H1 (cell line): ENCODE data around the gene FERMT1. TPM values are rescaled to one million over a fixed set of nuclear protein-coding genes. Genes with fewer than 3 reads are reported as not detected.

ENCODE experiments used
- CTCF ChIA-PET: fragments of 300-600 bp; sonication (Branson Sonifier 250); formaldehyde crosslinking; loops from one replicate; lab custom pipeline; 2021; ENCODE audit not compliant: partially characterized antibody; lab: Charles Lee
- POLR2A ChIA-PET: fragments of 300-600 bp; sonication (Branson Sonifier 250); formaldehyde crosslinking; loops from one replicate; lab custom pipeline; 2021; ENCODE audit warnings: inconsistent platforms; ENCODE audit not compliant: partially characterized antibody; lab: Charles Lee
- DNase-seq, 2 experiments: peaks; one replicate each; pipeline versions ENCODE4 v3.0.0 to v3.0.0-alpha.2; 2010 to 2022; ENCODE audit warnings: low spot score in 2 of 2, low read depth in 1 of 2, mixed read lengths in 1 of 2
- FAIRE-seq: peaks from 2 replicates; lab custom pipeline; 2011; peaks lifted over from hg19 to GRCh38; lab: Jason Lieb, UNC
- H2AFZ ChIP-seq: 2 replicates; pipeline ENCODE4 v1.8.1; 2012; ENCODE audit warnings: low read length, inconsistent platforms
- H2AK5ac ChIP-seq: 2 replicates; pipeline ENCODE4 v1.6.1; 2013; ENCODE audit warnings: low read depth, low read length
- H2BK120ac ChIP-seq: replicated peaks from 2 replicates; pipeline ENCODE3; 2013; ENCODE audit warnings: low read depth, low read length, inconsistent platforms
- H2BK12ac ChIP-seq: 2 replicates; pipeline ENCODE4 v1.6.1; 2013; ENCODE audit warnings: low read depth, low read length
- H2BK15ac ChIP-seq: 2 replicates; pipeline ENCODE4 v1.6.1; 2013; ENCODE audit warnings: low read length
- H2BK20ac ChIP-seq: 2 replicates; pipeline ENCODE4 v1.6.1; 2013; ENCODE audit warnings: low read length
- H2BK5ac ChIP-seq: 2 replicates; pipeline ENCODE4 v1.6.1; 2013; ENCODE audit warnings: low read depth, low read length
- H3K14ac ChIP-seq: 2 replicates; pipeline ENCODE4 v1.6.1; 2013; ENCODE audit warnings: inconsistent platforms; ENCODE audit not compliant: insufficient read length
- H3K18ac ChIP-seq: 2 replicates; pipeline ENCODE4 v1.6.1; 2013; ENCODE audit warnings: low read length; ENCODE audit errors: extremely low read depth
- H3K23ac ChIP-seq: 2 replicates; pipeline ENCODE4 v1.6.1; 2013; ENCODE audit warnings: inconsistent platforms; ENCODE audit not compliant: insufficient read length
- H3K23me2 ChIP-seq: 2 replicates; pipeline ENCODE4 v1.6.1; 2013; ENCODE audit warnings: low read depth, low read length
- H3K27ac ChIP-seq: 2 replicates; pipeline ENCODE4 v1.6.1; 2011; ENCODE audit warnings: low read depth, low read length, inconsistent platforms
- H3K27me3 ChIP-seq, 4 experiments: replicated peaks in 1 of 4; 1 replicate in 1 of 4; 2 replicates in 3 of 4; pipeline versions ENCODE4 v1.6.1 to v1.8.1; 2011 to 2013; ENCODE audit warnings: low read length in 3 of 4, mild to moderate bottlenecking in 3 of 4, inconsistent platforms in 2 of 4, mixed read lengths in 2 of 4, moderate library complexity in 1 of 4; ENCODE audit not compliant: control insufficient read depth in 3 of 4, insufficient read depth in 3 of 4; ENCODE audit errors: extremely low read depth in 1 of 4
- H3K36me3 ChIP-seq, 4 experiments: 2 replicates each; pipeline versions ENCODE4 v1.6.1 to v1.8.1; 2011 to 2013; ENCODE audit warnings: mild to moderate bottlenecking in 4 of 4, low read length in 3 of 4, moderate library complexity in 2 of 4, control low read depth in 1 of 4, inconsistent platforms in 1 of 4; ENCODE audit not compliant: insufficient read depth in 4 of 4, control insufficient read depth in 2 of 4
- H3K4ac ChIP-seq: replicated peaks from 2 replicates; pipeline ENCODE3; 2013; ENCODE audit warnings: low read length, low read depth, mixed read lengths, inconsistent platforms; ENCODE audit not compliant: insufficient read length
- H3K4me1 ChIP-seq, 4 experiments: replicated peaks in 1 of 4; 1 replicate in 1 of 4; 2 replicates in 3 of 4; pipeline versions ENCODE4 v1.6.1 to v1.8.1; 2011 to 2013; ENCODE audit warnings: low read length in 3 of 4, inconsistent platforms in 2 of 4, mixed read lengths in 1 of 4; ENCODE audit not compliant: insufficient read depth in 4 of 4, control insufficient read depth in 3 of 4
- H3K4me2 ChIP-seq, 2 experiments: 2 replicates each; pipeline versions ENCODE4 v1.6.1 to v1.8.1; 2011 to 2013; ENCODE audit warnings: low read depth in 2 of 2, low read length in 2 of 2, control low read depth in 1 of 2, inconsistent platforms in 1 of 2, mild to moderate bottlenecking in 1 of 2; ENCODE audit not compliant: insufficient read depth in 1 of 2
- H3K4me3 ChIP-seq, 4 experiments: fragments of 200-600, 300-600 bp in 1 of 4; sonication (generic), shearing (Covaris generic), sonication (Bioruptor Twin) in 1 of 4; 2 replicates each; pipeline versions ENCODE4 v1.5.1 to v1.8.1; 2011 to 2016; ENCODE audit warnings: low read length in 4 of 4, low read depth in 3 of 4, control low read depth in 2 of 4, inconsistent platforms in 2 of 4, mild to moderate bottlenecking in 2 of 4, mixed read lengths in 1 of 4, moderate library complexity in 1 of 4; ENCODE audit not compliant: insufficient read depth in 2 of 4; ENCODE audit errors: extremely low read depth in 1 of 4
- H3K56ac ChIP-seq: replicated peaks from 2 replicates; pipeline ENCODE3; 2013; ENCODE audit warnings: low read depth, mild to moderate bottlenecking, mixed read lengths, low read length, inconsistent platforms; ENCODE audit not compliant: insufficient read length
- H3K79me1 ChIP-seq: 2 replicates; pipeline ENCODE4 v1.6.1; 2013; ENCODE audit warnings: low read depth, low read length, control low read depth
- H3K79me2 ChIP-seq, 2 experiments: 2 replicates each; pipeline versions ENCODE4 v1.6.1 to v1.8.1; 2012 to 2013; ENCODE audit warnings: low read length in 2 of 2, mild to moderate bottlenecking in 2 of 2, inconsistent platforms in 1 of 2; ENCODE audit not compliant: insufficient read depth in 2 of 2, control insufficient read depth in 1 of 2
- H3K9ac ChIP-seq, 4 experiments: replicated peaks in 1 of 4; 1 replicate in 1 of 4; 2 replicates in 3 of 4; pipeline versions ENCODE4 v1.6.1 to v1.8.1; 2011 to 2013; ENCODE audit warnings: low read depth in 3 of 4, low read length in 3 of 4, control low read depth in 2 of 4, mild to moderate bottlenecking in 2 of 4, moderate library complexity in 2 of 4, inconsistent platforms in 1 of 4; ENCODE audit errors: extremely low read depth in 1 of 4
- H3K9me3 ChIP-seq, 2 experiments: 2 replicates each; pipeline versions ENCODE4 v1.6.1 to v1.8.1; 2012 to 2013; ENCODE audit warnings: mild to moderate bottlenecking in 2 of 2, moderate library complexity in 2 of 2, control low read depth in 1 of 2, inconsistent platforms in 1 of 2, low read depth in 1 of 2, low read length in 1 of 2, mixed read lengths in 1 of 2; ENCODE audit not compliant: insufficient read depth in 2 of 2
- H4K20me1 ChIP-seq, 2 experiments: replicated peaks in 1 of 2; 2 replicates each; pipeline versions ENCODE3 to v1.8.1; 2011 to 2013; ENCODE audit warnings: inconsistent platforms in 2 of 2, low read length in 2 of 2, mild to moderate bottlenecking in 1 of 2; ENCODE audit not compliant: insufficient read depth in 2 of 2, control insufficient read depth in 1 of 2
- H4K5ac ChIP-seq: 2 replicates; pipeline ENCODE4 v1.6.1; 2013; ENCODE audit warnings: low read length, low read depth, mixed read lengths, inconsistent platforms; ENCODE audit not compliant: insufficient read length
- H4K8ac ChIP-seq: 2 replicates; pipeline ENCODE4 v1.8.0; 2013; ENCODE audit warnings: mild to moderate bottlenecking, moderate library complexity, low read length, inconsistent platforms; ENCODE audit not compliant: insufficient read depth; ENCODE audit errors: extremely low read depth
- H4K91ac ChIP-seq: replicated peaks from 2 replicates; pipeline ENCODE3; 2013; ENCODE audit warnings: low read length, mixed read lengths, inconsistent platforms; ENCODE audit not compliant: insufficient read length
- BCL11A ChIP-seq, 2 experiments: IDR thresholded peaks; one replicate each; pipeline ENCODE4 v1.6.1; 2011; ENCODE audit warnings: low read depth in 2 of 2, low read length in 2 of 2, mild to moderate bottlenecking in 2 of 2
- POLR2AphosphoS5 ChIP-seq: IDR thresholded peaks from 2 replicates; pipeline ENCODE4 v1.6.1; 2011; ENCODE audit warnings: low read depth, low read length
- WGBS, 2 experiments: shearing (Covaris generic) in 1 of 2; methylation state at CpG; one replicate each; pipeline versions ENCODE4 v1.1.6 to v1.1.7; 2013 to 2015; ENCODE audit warnings: low lambda C conversion rate in 2 of 2, mixed read lengths in 2 of 2, inconsistent platforms in 1 of 2, low coverage in 1 of 2, missing lambda C conversion rate in 1 of 2; ENCODE audit not compliant: insufficient replicate concordance in 2 of 2, insufficient coverage in 1 of 2, insufficient read length in 1 of 2; ENCODE audit errors: extremely low coverage in 1 of 2, missing lambda C conversion rate in 1 of 2; 5-methylcytosine and 5-hydroxymethylcytosine counted together
- polyA plus RNA-seq, 7 experiments: library from polyadenylated mRNA; depleted of rRNA in 3 of 7; stranded (reverse) in 5 of 7; unstranded in 2 of 7; fragments of >200 nt in 5 of 7; fragments of 200-250 nt in 2 of 7; gene quantifications; 1 replicate in 5 of 7; 2 replicates in 1 of 7; 4 replicates in 1 of 7; pipeline versions ENCODE4 v1.2.1 to v1.2.3, GENCODE V29; 2011 to 2013; ENCODE audit warnings: missing spikeins in 2 of 7, mixed read lengths in 2 of 7
- total RNA-seq: library from RNA; stranded (reverse); fragmentation: NEBNext Ultra II Directional; extraction: Animal tissue kit (Norgen Biotek cat#: 25700); gene quantifications from 2 replicates; pipeline ENCODE4 v1.2.1, GENCODE V29; 2021

FERMT1 gene
- total and polyA plus RNA-seq, 2 of the 8 experiments (the other 6 are each of a cell fraction or from before 2014, with no cell fraction given) = 4.2 to 17.8 TPM

DNA sequence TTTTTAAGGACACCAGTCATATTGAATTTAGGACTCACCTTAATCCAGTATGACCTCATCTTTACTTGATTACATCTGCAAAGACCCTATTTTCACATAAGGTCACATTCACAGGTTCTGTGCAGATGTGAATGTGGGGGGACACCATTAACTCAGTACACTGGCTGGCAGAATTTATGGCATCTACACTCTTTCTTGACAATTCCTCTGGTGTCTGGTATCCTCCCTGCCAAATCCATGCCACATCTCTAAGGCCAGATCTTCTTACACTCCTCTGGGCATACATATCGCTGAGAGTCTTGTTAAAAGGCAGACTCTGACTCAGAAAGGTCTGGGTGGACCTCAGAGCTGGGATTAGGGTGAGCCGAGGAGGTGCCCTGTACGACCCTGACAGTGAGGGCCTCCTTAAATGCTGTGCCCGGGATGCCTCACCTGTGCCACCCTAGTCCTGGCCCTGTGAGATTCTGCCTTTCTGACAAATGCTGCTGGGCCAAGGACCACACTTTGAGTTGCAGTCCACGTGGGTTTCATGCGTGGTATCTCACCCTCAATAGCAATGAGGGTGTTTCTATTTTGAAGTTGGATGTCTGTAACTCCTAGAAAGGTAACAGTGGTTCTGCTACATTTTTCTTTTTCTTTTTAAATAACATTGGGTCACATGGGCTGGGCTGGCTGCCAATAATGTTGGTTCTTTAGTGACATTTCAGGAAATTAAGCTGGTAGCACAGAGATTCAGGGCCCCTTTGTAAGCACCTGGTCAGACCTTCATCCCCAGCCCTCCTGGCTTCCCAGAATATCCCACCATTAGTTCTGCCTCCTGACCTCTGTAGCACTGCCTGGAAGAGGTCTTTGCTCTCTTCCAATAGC, 51.8 kb downstream of the FERMT1 start:
- Histone ChIP-seq H3K9ac (no peak overlapping the region), H4K91ac (no peak overlapping the region), H3K9me3 (no peaks in the 10 kb centered on the region), H3K14ac (no peak overlapping the region), H2AK5ac (no peak overlapping the region), H2BK15ac (no peak overlapping the region), H3K36me3 (peaks cover 0 to 2% (median under 1%) of the 10 kb centered on the region in 4 experiments; a peak in 1 of 8 replicates), H4K8ac (no peak overlapping the region), H3K27me3 (no peaks in the 10 kb centered on the region), H3K23ac (no peak overlapping the region), H2BK5ac (no peak overlapping the region), H3K4me1 (no peaks in the 10 kb centered on the region), H3K4ac (no peak overlapping the region), H2AFZ (no peak overlapping the region), H3K4me3 (no peak overlapping the region), H2BK120ac (no peak overlapping the region), H3K4me2 (no peak overlapping the region), H3K56ac (no peak overlapping the region), H3K79me1 (no peaks in the 10 kb centered on the region), H3K27ac (no peak overlapping the region), H3K79me2 (no peaks in the 10 kb centered on the region), H2BK20ac (no peak overlapping the region), H3K18ac (no peak overlapping the region), H2BK12ac (no peak overlapping the region), H4K20me1 (peaks cover 0 to under 1% of the 10 kb centered on the region in 2 experiments), H3K23me2 (no peaks in the 10 kb centered on the region), H4K5ac (no peak overlapping the region)
- no peak for FAIRE-seq
- ChIA-PET POLR2A (no interaction called here), CTCF (interaction anchor here (1.4 kb wide), 1 partner anchor 283 kb away, joined by 3 read pairs; no protein-coding TSS in a partner anchor)
- no peak for DNase-seq
- WGBS, 2 experiments = 95% methylated on average over 6 of the region's 6 CpGs; no CpG with 5 or more reads in 1 of the 2 experiments
- TF ChIP-seq BCL11A (IDR thresholded peaks at IDR 0.05; ENCODE audit: low read depth in 2 of 2, low read length in 2 of 2) (no peak), POLR2AphosphoS5 (no peak)
